Urothelium cell line (cell line): ENCODE measurements around the gene HS6ST3.
"Not testable (repeated sequence)": the region's sequence is repeated elsewhere in the genome, so short reads cannot be mapped to it uniquely, and the experiment has no call there.

ENCODE experiments used
- DNase-seq: peaks from one replicate; pipeline ENCODE4 v3.0.0; 2011; ENCODE audit warnings: low spot score, mixed read lengths
- FAIRE-seq: peaks from 2 replicates; lab custom pipeline; 2011; peaks lifted over from hg19 to GRCh38; lab: Jason Lieb, UNC

The HS6ST3 gene

GRCh38 chr13:96089749-96090239, at the start of gene HS6ST3:
Gene HS6ST3 (plus strand): TSS chr13:96090107.
- FAIRE-seq = no peak
- DNase-seq = peak; percentile 53

DNA sequence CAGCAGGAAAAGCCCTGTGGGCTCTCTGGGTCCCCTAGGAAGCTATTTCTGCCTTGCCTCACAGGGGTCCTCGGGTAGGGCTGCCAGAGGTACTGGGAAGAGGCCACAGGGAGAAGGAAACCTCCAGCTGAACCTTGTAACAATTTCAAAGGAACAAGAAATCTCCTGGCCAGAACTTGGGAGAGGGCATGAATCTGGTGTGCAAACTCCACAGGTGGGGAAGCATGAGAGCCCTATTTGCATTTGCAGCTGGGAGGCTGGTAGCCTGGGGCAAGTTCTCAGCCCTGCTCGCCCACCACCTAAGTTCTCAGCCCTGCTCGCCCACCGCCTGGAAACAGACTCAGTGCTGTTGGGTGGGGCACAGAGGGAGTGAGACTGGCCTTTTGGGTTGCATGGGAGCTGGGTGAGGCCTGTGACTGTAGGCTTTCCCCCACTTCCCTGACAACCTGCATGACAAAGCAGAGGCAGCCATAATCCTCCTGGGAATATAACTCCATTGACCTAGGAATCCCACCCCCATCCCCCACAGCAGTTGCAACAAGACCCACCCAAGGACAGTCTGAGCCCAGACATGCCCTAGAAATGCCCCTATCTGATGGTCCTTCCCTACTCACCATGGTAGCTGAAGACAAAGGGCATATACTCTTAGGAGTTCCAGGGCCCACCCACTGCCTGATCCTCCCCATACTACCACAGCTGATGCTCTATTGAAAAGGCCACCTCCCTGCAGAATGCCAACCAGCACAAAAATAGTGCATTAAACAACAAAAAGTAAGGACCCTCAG, 48.4 kb upstream of the HS6ST3 start:
- DNase-seq = no peak
- no peak for FAIRE-seq

DNA sequence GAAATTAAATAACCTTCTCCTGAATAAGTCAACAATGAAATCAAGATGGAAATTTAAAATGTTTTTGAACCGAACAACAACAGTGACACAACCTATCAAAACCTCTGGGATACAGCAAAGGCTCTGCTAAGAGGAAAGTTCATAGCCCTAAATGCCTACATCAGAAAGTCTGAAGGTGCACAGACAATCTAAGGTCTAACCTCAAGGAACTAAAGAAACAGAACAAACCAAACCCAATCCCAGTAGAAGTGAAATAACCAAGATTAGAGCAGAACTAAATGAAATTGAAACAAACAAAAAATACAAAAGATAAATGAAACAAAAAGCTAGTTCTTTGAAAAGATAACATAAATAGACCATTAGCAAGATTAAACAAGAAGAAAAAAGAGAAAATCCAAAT, 45.7 kb upstream of the HS6ST3 start:
- no peak for FAIRE-seq

GRCh38 chr13:96046449-96047126, 43.3 kb upstream of the HS6ST3 start:
- DNase-seq, FAIRE-seq: not testable (repeated sequence)

More for the DNA sequence above, 45.7 kb upstream of the HS6ST3 start:
- DNase-seq = no peak

GRCh38 chr13:96050955-96051354, 39.0 kb upstream of the HS6ST3 start:
- FAIRE-seq, DNase-seq: not testable (repeated sequence)

DNA sequence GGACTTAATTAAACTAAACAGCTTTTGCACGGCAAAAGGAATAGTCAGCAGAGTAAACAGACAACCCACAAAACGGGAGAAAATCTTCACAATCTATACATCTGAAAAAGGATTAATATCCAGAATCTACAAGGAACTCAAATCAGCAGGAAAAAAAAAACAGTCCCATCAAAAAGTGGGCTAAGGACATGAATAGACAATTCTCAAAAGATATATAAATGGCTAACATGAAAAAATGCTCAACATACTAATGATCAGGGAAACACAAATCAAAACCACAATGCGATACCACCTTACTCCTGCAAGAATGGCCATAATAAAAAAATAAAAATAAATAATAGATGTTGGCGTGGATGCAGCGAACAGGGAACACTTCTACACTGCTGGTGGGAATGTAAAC, 38.4 kb upstream of the HS6ST3 start:
- not testable (repeated sequence) for FAIRE-seq, DNase-seq

DNA sequence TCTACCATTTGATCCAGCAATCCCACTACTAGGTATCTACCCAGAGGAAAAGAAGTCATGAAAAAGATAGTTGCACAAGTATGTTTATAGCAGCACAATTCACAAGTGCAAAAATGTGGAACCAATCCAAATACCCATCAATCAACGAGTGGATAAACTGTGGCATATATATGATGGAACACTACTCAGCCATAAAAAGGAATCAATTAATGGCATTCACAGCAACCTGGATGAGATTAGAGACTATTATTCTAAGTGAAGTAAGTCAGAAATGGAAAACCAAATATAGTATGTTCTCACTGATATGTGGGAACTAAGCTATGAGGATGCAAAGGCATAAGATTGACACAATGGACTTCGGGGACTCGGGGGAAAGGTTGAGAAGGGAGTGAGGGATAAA, 38.0 kb upstream of the HS6ST3 start:
- FAIRE-seq = not testable (repeated sequence)

DNA sequence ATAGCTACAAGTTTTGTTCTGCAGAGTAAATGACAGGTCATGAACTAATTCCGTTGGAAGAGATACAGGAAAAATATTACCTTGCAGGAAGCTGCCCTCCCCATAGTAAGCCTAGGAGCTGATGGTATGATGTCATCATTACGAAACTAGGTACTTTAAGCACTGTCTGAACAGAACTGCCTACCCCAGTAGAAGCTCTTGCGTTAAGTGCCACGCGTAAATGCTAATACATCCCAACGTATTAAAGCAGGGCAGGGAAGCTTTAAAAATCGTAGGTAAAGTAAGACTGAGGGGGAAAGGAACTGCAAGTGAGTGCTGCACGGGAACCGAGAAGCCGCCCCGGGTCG, 37.3 kb upstream of the HS6ST3 start:
- DNase-seq = peak; percentile 17

More for the DNA sequence above, 38.0 kb upstream of the HS6ST3 start:
- DNase-seq = not testable (repeated sequence)

GRCh38 chr13:96053003-96053703, 36.8 kb upstream of the HS6ST3 start, which contains the start of gene UGGT2:
Gene UGGT2 (minus strand): TSS chr13:96053401. CDS start chr13:96053312, 89 bp downstream.
- DNase-seq (peak; percentile 94), FAIRE-seq (no peak)

More for the DNA sequence above, 37.3 kb upstream of the HS6ST3 start:
- FAIRE-seq = no peak

GRCh38 chr13:96065849-96066248, 24.1 kb upstream of the HS6ST3 start:
- DNase-seq (no peak), FAIRE-seq (no peak)

GRCh38 chr13:96068729-96069128, 21.2 kb upstream of the HS6ST3 start:
- DNase-seq (no peak), FAIRE-seq (no peak)

DNA sequence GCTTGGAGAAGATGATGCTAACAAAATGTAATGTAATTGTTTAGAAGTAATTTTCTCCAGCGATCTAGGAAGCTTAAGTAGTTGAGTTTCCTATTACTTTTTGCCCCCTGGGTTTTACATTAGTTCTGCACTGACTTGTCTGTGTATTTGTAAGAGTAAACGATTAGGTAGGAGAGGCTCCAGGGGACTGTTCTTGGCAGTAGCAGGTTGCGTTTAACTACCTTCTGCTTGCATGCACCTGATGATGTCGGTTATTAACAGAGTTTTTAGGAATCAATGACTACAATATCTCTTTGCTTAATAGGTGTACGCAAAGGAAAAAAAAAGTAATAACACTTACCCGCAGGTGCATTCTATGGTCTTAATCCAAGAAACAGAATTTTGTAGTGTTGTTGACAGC, 18.4 kb upstream of the HS6ST3 start:
- DNase-seq = no peak
- FAIRE-seq = no peak

DNA sequence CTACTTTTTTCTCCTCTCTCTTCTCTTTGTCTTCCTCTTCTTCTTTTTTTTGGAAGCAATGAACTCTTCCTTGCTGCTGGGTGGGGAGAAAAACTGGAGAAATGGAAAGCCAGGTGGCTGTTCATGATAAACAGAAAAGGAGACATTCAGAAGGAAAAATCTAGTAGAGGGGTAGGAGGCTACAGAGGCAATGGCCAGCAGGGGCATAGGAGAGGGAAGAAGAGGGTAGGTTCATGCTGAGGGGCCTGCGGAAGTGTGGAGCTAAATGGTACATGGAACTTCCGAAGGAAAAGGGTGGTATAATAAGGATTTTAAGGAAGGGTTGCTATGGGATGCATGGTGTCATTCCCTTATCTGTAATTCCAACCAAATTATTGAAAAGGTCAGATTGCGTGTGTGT, 17.5 kb upstream of the HS6ST3 start:
- DNase-seq = no peak
- FAIRE-seq = no peak

GRCh38 chr13:96075953-96076543, 13.9 kb upstream of the HS6ST3 start:
- DNase-seq (no peak), FAIRE-seq (no peak)

DNA sequence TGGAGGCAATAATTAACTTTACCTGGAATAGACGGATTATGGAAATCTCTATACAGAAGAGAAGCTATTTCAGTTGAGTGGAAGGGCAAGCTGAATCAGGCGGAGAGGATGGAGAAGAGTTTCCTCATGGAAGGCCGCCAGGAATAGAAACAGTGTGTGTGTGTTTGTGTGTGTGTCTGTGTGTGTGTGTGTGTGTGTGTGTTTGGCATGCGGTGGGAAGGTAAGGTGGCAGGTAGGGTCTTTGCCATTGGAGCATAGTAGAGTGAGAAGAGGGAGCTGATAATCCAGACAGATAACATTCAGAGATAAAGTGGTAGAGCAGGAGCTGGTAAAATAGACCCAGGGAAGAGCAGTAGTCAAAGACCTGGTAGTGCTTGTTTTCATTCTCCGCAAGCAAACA, 9.2 kb upstream of the HS6ST3 start:
- FAIRE-seq = peak; percentile 48

GRCh38 chr13:96081888-96082287, 8.0 kb upstream of the HS6ST3 start:
- FAIRE-seq (no peak), DNase-seq (no peak)

More for the DNA sequence above, 9.2 kb upstream of the HS6ST3 start:
- no peak for DNase-seq

- FAIRE-seq (no peak), DNase-seq (no peak)
Observed at GRCh38 chr13:96082640-96083039, 7.3 kb upstream of the HS6ST3 start.

GRCh38 chr13:96086736-96087135, 3.2 kb upstream of the HS6ST3 start:
- no peak for FAIRE-seq

GRCh38 chr13:96089139-96089538, 768 bp upstream of the HS6ST3 start:
- DNase-seq (no peak), FAIRE-seq (no peak)

More at GRCh38 chr13:96086736-96087135, 3.2 kb upstream of the HS6ST3 start:
- no peak for DNase-seq

GRCh38 chr13:96090240-96091101, 564 bp downstream of the HS6ST3 start:
- peak; percentile 37 for DNase-seq
- FAIRE-seq = no peak
